HCT116 (cell line): Measurements from ENCODE around the gene KLHL18. TPM values are rescaled to one million over a fixed set of nuclear protein-coding genes. Genes with fewer than 3 reads are reported as not detected.

ENCODE experiments used
- ATAC-seq: fragments of 200-7000 bp; cut with Tn5 transposase; 2 replicates; pipeline ENCODE4 v1.9.1; 2020; ENCODE audit warnings: mild to moderate bottlenecking, moderate library complexity
- BruUV-seq: library from RNA; stranded (reverse); fragments of 400-500 nt; replicated peaks from 2 replicates; lab custom pipeline; 2021; lab: Mats Ljungman, UMichigan
- CTCF ChIA-PET: fragments of 300-600 bp; sonication (Branson Sonifier 250); formaldehyde crosslinking; loops from one replicate; lab custom pipeline; 2021; ENCODE audit warnings: antibody characterized with exemption; lab: Charles Lee
- POLR2A ChIA-PET: fragments of 300-600, 350-600 bp; sonication (Branson Sonifier 250); formaldehyde crosslinking; loops from one replicate; lab custom pipeline; 2021; ENCODE audit warnings: antibody characterized with exemption; lab: Charles Lee
- RAD21 ChIA-PET, 2 experiments: fragments of 300-600 bp; sonication (Branson Sonifier 250); formaldehyde crosslinking; loops; one replicate each; lab custom pipeline; 2023; ENCODE audit warnings: low total read pairs in 2 of 2; ENCODE audit not compliant: uncharacterized antibody in 2 of 2, unreplicated experiment in 2 of 2, low non-redundant PET in 1 of 2; lab: Charles Lee
- DNase-seq: peaks from one replicate; pipeline ENCODE4 v3.0.0-alpha.2; 2010; ENCODE audit warnings: low read depth, low spot score
- H2AFZ ChIP-seq: fragments of 200-600 bp; shearing (Covaris generic), sonication (generic); 2 replicates; pipeline ENCODE4 v1.6.1; 2017; ENCODE audit warnings: low read depth, mixed run types, mixed read lengths, antibody characterized with exemption, low read length; ENCODE audit not compliant: poor library complexity, severe bottlenecking
- H3K27ac ChIP-seq: 2 replicates; pipeline ENCODE4 v1.5.1; 2012; ENCODE audit warnings: low read depth, low read length
- H3K27me3 ChIP-seq: fragments of 200-600 bp; sonication (generic); 2 replicates; pipeline ENCODE4 v1.6.1; 2016; ENCODE audit warnings: mixed run types, low read length, mixed read lengths; ENCODE audit not compliant: insufficient read depth
- H3K36me3 ChIP-seq, 2 experiments: fragments of 200-500 bp in 1 of 2; fragments of 200-600 bp in 1 of 2; sonication (Bioruptor generic) in 1 of 2; sonication (generic) in 1 of 2; 2 replicates each; pipeline versions ENCODE4 v1.5.1 to v1.6.1; 2014 to 2016; ENCODE audit warnings: low read length in 2 of 2, inconsistent platforms in 1 of 2, mixed read lengths in 1 of 2, mixed run types in 1 of 2; ENCODE audit not compliant: insufficient read depth in 2 of 2, control insufficient read depth in 1 of 2
- H3K4me1 ChIP-seq, 2 experiments: fragments of 200-600 bp in 1 of 2; sonication (generic) in 1 of 2; 2 replicates each; pipeline versions ENCODE4 v1.5.1 to v1.6.1; 2012 to 2017; ENCODE audit warnings: low read length in 2 of 2, inconsistent platforms in 1 of 2, mild to moderate bottlenecking in 1 of 2, mixed read lengths in 1 of 2, mixed run types in 1 of 2, moderate library complexity in 1 of 2; ENCODE audit not compliant: insufficient read depth in 2 of 2, control insufficient read depth in 1 of 2
- H3K4me2 ChIP-seq: fragments of 200-600 bp; sonication (generic); 2 replicates; pipeline ENCODE4 v1.6.1; 2017; ENCODE audit warnings: mixed run types, low read length, mixed read lengths
- H3K4me3 ChIP-seq, 2 experiments: fragments of 200-600 bp in 1 of 2; sonication (generic) in 1 of 2; replicated peaks in 1 of 2; 2 replicates each; pipeline ENCODE4 v1.5.1; 2011 to 2016; ENCODE audit warnings: low read length in 2 of 2, control low read depth in 1 of 2, low read depth in 1 of 2, mild to moderate bottlenecking in 1 of 2, mixed read lengths in 1 of 2, mixed run types in 1 of 2
- H3K79me2 ChIP-seq: fragments of 200-600 bp; sonication (generic); 2 replicates; pipeline ENCODE4 v1.6.1; 2017; ENCODE audit warnings: mild to moderate bottlenecking, mixed run types, low read length, moderate library complexity, mixed read lengths; ENCODE audit not compliant: insufficient read depth
- H3K9ac ChIP-seq: fragments of 200-600 bp; sonication (generic); 2 replicates; pipeline ENCODE4 v1.6.1; 2016; ENCODE audit warnings: low read length, mixed read lengths
- H3K9me2 ChIP-seq: fragments of 200-600 bp; sonication (generic), shearing (Covaris generic); 2 replicates; pipeline ENCODE4 v1.6.1; 2017; ENCODE audit warnings: mixed run types, mild to moderate bottlenecking, moderate library complexity; ENCODE audit not compliant: insufficient read depth
- H3K9me3 ChIP-seq, 2 experiments: fragments of 200-500 bp in 1 of 2; fragments of 200-600 bp in 1 of 2; sonication (Bioruptor generic) in 1 of 2; sonication (generic) in 1 of 2; 2 replicates each; pipeline ENCODE4 v1.6.1; 2014 to 2017; ENCODE audit warnings: low read length in 2 of 2, mixed read lengths in 2 of 2, inconsistent platforms in 1 of 2, low read depth in 1 of 2, mild to moderate bottlenecking in 1 of 2, mixed run types in 1 of 2, moderate library complexity in 1 of 2; ENCODE audit not compliant: control insufficient read depth in 1 of 2, insufficient read depth in 1 of 2
- H4K20me1 ChIP-seq: fragments of 200-600 bp; sonication (generic), shearing (Covaris generic); 2 replicates; pipeline ENCODE4 v1.6.1; 2017; ENCODE audit warnings: mixed run types, mild to moderate bottlenecking, moderate library complexity; ENCODE audit not compliant: insufficient read depth
- CBX3 ChIP-seq: IDR thresholded peaks from 2 replicates; pipeline ENCODE4 v1.6.1; 2012; ENCODE audit warnings: low read depth
- CEBPB ChIP-seq: IDR thresholded peaks from 2 replicates; pipeline ENCODE4 v1.6.1; 2012; ENCODE audit warnings: low read depth
- CTCF ChIP-seq, 3 experiments: fragments of 200-600 bp in 1 of 3; sonication (generic) in 1 of 3; IDR thresholded peaks in 2 of 3; conservative IDR thresholded peaks in 1 of 3; 2 replicates each; pipeline ENCODE4 v1.5.1; 2012 to 2017; ENCODE audit warnings: low read depth in 2 of 3, low read length in 2 of 3, antibody characterized with exemption in 1 of 3, borderline replicate concordance in 1 of 3, control low read depth in 1 of 3, mild to moderate bottlenecking in 1 of 3, mixed read lengths in 1 of 3, mixed run types in 1 of 3, moderate library complexity in 1 of 3; ENCODE audit not compliant: insufficient read depth in 1 of 3
- EGR1 ChIP-seq: IDR thresholded peaks from 2 replicates; pipeline ENCODE4 v1.6.1; 2012; ENCODE audit warnings: low read depth
- ELF1 ChIP-seq: IDR thresholded peaks from 2 replicates; pipeline ENCODE4 v1.6.1; 2012; ENCODE audit warnings: low read depth, borderline replicate concordance
- EZH2 ChIP-seq: fragments of 200-600 bp; sonication (generic); IDR thresholded peaks from 2 replicates; pipeline ENCODE4 v1.6.1; 2017; ENCODE audit warnings: antibody characterized with exemption, mixed run types
- EZH2phosphoT487 ChIP-seq: fragments of 200-600 bp; IDR thresholded peaks from 2 replicates; pipeline ENCODE4 v1.6.1; 2018; ENCODE audit warnings: antibody characterized with exemption, borderline replicate concordance
- JUND ChIP-seq: IDR thresholded peaks from 2 replicates; pipeline ENCODE4 v1.6.1; 2012
- MAX ChIP-seq: IDR thresholded peaks from 2 replicates; pipeline ENCODE4 v1.6.1; 2012
- POLR2A ChIP-seq: IDR thresholded peaks from 2 replicates; pipeline ENCODE4 v1.7.0; 2011; ENCODE audit warnings: borderline replicate concordance; ENCODE audit not compliant: insufficient read depth, insufficient read length; ENCODE audit errors: extremely low read depth
- POLR2AphosphoS5 ChIP-seq: IDR thresholded peaks from 2 replicates; pipeline ENCODE4 v1.6.1; 2011; ENCODE audit warnings: mild to moderate bottlenecking, low read depth, low read length, moderate library complexity
- RAD21 ChIP-seq: IDR thresholded peaks from 2 replicates; pipeline ENCODE4 v1.6.1; 2012; ENCODE audit warnings: low read depth, mild to moderate bottlenecking
- SIN3A ChIP-seq: IDR thresholded peaks from 2 replicates; pipeline ENCODE4 v1.6.1; 2012; ENCODE audit warnings: low read depth
- SP1 ChIP-seq: IDR thresholded peaks from 2 replicates; pipeline ENCODE4 v1.6.1; 2012; ENCODE audit warnings: low read depth
- TCF7L2 ChIP-seq: IDR thresholded peaks from 2 replicates; pipeline ENCODE4 v1.7.0; 2011; ENCODE audit warnings: borderline replicate concordance, inconsistent platforms; ENCODE audit not compliant: insufficient read depth, insufficient read length; ENCODE audit errors: extremely low read depth
- YY1 ChIP-seq: IDR thresholded peaks from 2 replicates; pipeline ENCODE4 v1.6.1; 2011; ENCODE audit warnings: low read length, low read depth, moderate library complexity, mild to moderate bottlenecking; ENCODE audit not compliant: insufficient replicate concordance; ENCODE audit errors: extremely low read depth
- ZFX ChIP-seq: fragments of 450-650 bp; IDR thresholded peaks from 2 replicates; pipeline ENCODE4 v1.6.1; 2017
- ZNF274 ChIP-seq: fragments of 200-500 bp; sonication (Bioruptor generic); IDR thresholded peaks from 2 replicates; pipeline ENCODE4 v1.6.1; 2014; ENCODE audit warnings: mild to moderate bottlenecking, low read depth, low read length, inconsistent platforms
- intact Hi-C: fragments of 100-400 bp; cut with micrococcal nuclease; formaldehyde crosslinking; loops from 2 replicates; pipeline ENCODE4 v1.10.0; 2022
- total RNA-seq: library from RNA; stranded (reverse); gene quantifications from one replicate; pipeline ENCODE4 v1.2.1, GENCODE V29; 2021; ENCODE audit not compliant: unreplicated experiment

Gene KLHL18
- total RNA-seq, 1 experiment from 2014 or later = 32.3 TPM

- Histone ChIP-seq H3K36me3 (no peaks in the 10 kb centered on the region), H3K9me2 (no peaks in the 10 kb centered on the region), H3K27me3 (no peaks in the 10 kb centered on the region), H3K27ac (no peak overlapping the region), H2AFZ (no peak overlapping the region), H3K4me1 (no peaks in the 10 kb centered on the region), H3K4me3 (no peak overlapping the region), H3K4me2 (no peak overlapping the region), H3K79me2 (no peaks in the 10 kb centered on the region), H4K20me1 (no peaks in the 10 kb centered on the region), H3K9me3 (no peaks in the 10 kb centered on the region), H3K9ac (no peak overlapping the region)
- RAD21 ChIA-PET = no interaction called here
- no peak for DNase-seq
- BruUV-seq = no TSS peak
- POLR2A ChIA-PET = no interaction called here
- intact Hi-C loops = no loop called here
- TF ChIP-seq EZH2phosphoT487 (no peak), ELF1 (no peak), YY1 (no peak), TCF7L2 (no peak), CBX3 (no peak), ZNF274 (no peak), EZH2 (no peak), MAX (no peak), SP1 (no peak), POLR2AphosphoS5 (no peak), POLR2A (no peak), EGR1 (no peak), CEBPB (no peak), ZFX (no peak), JUND (no peak), SIN3A (no peak), CTCF (IDR thresholded peaks at IDR 0.05 in 2 of 3, conservative IDR thresholded peaks at IDR 0.05 in 1 of 3; ENCODE audit: borderline replicate concordance in 1 of 3, insufficient read depth in 1 of 3, low read depth in 2 of 3, low read length in 2 of 3) (no peak), RAD21 (no peak)
- no peak for ATAC-seq
- CTCF ChIA-PET = no interaction called here
These were observed 38.1 kb upstream of the KLHL18 start for GRCh38 chr3:47244531-47245100.
